Stimulated activated CD8-positive, alpha-beta memory T cell treated with anti-CD3 and anti-CD28 coated beads, Interleukin-12 subunit alpha, Interleukin-12 subunit beta, amount 100 ng/mL, for 4 hours (primary cell): ENCODE data around the gene FRMD8.
"Not testable (repeated sequence)": the region's sequence is repeated elsewhere in the genome, so short reads cannot be mapped to it uniquely, and the experiment has no call there.

Experiments used
- DNase-seq: peaks from one replicate; pipeline ENCODE4 v3.0.0-alpha.2; 2020; ENCODE audit warnings: low read depth

FRMD8 gene

DNA sequence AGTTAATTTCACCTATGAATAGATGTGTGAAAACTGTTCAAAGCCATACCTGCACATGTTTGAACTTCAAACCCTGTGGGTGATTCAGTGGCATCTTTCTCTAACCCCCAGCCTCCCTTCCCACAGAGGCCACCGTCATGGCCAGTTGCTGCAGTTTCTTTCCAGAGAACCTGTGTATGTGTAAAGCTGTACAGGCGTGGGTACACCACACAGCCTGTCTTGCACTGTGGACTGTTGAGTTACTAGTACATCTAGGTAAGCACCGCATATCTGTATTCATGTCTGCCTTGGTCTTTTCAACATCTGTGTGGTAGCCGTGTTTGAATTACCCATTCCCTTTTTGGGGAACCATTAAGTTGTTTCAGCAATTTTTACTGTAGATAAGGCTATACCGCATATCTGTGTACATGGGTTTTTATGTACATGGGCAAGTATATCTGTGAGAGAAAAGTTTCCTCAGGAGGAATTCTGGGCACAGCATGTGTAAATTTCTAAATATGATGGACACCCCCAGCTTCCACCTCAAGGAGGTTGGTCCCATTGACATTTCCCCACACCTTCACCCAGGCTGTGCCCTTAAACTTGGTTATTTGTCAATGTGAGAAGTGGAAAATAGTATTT is 50.1 kb downstream of the FRMD8 start:
- no peak for DNase-seq

DNA sequence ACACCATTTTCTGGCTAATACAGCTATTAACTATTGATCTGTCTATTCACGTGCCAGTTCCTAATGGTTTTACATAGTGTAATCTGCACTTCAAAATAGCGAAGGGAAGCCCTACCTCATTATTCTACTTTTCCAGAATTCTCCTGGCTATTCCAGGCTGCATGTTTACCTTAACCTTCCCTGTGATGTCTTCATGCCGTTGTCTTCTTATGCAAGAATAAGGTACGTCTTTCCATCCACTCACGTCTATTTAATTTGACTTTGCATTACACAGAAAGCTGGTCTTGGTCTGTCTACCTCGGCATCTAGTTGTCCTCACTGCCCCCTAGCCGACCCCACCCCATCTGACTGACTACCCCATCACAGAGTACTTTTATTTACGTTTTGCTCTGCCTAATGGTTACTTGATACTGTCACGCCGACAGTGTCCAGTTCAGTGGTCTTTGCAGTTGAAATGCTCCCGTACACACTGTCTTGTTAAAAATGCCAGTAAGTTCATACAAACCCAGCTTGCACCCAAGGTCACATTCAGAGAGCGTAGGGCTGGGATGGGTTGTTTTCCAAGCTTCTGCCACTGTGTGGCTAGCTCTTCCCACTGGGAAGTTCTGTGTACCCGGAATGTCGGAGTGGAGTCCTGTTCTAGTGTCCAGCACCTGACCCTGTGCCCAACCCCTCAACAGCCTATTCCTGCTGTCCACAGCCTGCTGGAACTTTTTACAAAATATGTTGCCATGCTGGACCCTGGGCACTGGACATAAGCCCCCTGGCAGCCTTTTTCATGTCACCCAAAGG is 51.2 kb downstream of the FRMD8 start:
- DNase-seq: no peak

DNA sequence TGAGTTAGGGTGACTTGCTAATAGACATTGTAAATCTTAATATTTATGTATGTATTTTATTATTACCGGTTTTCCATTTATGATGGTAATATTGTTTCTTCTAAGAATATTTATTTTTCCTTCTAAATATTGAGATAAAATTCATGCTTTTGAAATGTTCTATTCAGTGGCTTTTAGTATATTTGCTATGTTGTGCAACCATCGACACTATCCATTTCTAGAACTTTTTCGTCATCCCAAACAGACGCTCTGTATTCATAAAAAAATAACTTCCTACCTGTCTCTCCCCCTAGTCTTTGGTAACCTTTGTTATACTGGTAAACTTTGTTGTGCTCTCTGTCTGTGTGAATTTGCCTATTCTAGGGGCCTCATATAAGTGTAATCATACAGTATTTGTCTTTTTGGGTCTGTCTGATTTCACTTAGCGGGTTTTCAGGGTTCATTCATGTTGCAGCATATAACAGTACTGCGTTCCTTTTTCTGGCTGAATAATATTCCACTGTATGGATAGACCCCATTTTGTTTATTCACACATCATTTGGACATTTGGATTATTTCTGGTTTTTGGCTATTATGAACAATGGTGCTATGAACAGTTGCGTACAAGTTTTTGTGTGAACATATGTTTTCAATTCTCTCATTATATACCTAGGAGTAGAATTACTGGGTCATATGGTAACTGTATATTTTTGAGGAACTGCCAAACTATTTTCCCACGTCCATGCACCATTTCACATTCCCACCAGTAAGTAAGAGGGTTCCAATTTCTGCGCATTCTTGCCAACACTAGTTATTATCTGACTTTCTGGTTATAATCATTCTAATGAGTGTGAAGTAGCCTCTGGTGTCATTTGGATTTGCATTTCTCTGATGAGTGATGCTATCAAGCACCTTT is 52.1 kb downstream of the FRMD8 start:
- no peak for DNase-seq

- no peak for DNase-seq
Observed at GRCh38 chr11:65439331-65440181, 53.1 kb downstream of the FRMD8 start.

- no peak for DNase-seq
Observed at GRCh38 chr11:65440831-65441499, 54.5 kb downstream of the FRMD8 start.

DNA sequence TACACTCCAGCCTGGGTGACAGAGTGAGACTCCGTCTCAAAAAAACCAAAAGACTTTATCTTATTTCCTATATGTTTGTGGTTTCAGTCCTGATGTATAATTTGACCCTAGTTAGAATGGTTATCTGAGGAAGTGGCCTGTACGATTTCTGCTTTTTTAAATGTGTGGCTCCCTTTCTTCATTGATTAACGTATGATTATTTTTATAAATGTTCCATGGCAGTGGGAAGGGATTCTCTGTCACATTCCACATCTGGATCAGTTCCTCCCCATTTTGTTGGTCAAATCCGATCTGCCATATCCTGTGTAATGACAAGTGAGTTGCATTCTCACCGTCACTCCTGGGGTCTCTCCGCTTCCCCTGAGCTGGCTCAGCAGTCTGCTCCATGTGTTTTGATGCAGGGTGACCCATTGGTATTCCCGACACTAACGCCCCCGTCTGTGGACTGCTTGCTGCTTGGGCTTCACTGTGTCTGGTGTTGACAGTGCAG is 56.5 kb downstream of the FRMD8 start:
- DNase-seq: no peak

- no peak for DNase-seq
Observed at GRCh38 chr11:65444314-65445051, 58.0 kb downstream of the FRMD8 start.

GRCh38 chr11:65445101-65445603 is 58.7 kb downstream of the FRMD8 start:
- DNase-seq: no peak

DNA sequence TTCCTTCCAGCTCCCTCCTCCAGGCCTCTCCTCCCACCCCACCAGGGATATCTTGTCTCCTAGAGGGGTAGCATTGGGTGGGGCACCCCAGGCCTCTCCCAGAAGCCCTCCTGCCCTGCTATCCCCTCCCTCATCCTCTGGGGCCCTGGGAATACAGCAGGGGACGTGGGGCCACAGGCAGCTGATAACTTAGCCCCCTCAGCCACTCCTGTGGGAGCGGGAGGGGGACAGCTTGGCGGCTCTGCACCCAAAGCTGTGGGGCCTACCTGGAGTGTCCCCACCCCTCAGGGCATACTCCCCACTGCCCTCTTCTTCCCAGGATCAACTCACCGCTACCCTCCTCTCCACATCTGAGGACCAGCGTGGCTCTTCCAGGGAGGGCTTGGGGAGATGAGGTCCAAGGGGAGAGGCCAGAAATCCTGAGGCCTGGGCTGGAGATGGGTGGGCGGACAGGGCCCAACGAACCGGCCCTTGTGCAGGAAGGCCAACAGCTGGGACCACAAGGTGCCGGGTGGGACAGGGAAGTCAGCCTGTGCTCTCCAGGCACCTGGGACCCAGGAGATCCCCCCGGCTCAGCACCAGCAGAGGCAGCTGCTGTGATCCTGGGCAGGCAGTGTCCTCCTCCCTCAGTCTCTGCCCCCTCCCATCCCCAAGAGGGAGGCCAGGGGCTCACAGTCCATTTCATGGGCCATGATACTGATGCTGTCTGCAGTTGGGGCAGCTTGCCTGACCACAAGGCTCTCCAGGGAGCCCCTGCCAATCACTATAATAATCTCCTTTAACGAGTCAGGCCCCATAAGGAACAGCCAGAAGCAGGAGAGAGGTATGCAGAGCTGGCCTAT is 59.4 kb downstream of the FRMD8 start:
- DNase-seq: no peak

- no peak for DNase-seq
Observed at GRCh38 chr11:65446446-65447277, 60.2 kb downstream of the FRMD8 start.

GRCh38 chr11:65448074-65448417 is 61.6 kb downstream of the FRMD8 start:
- no peak for DNase-seq

DNA sequence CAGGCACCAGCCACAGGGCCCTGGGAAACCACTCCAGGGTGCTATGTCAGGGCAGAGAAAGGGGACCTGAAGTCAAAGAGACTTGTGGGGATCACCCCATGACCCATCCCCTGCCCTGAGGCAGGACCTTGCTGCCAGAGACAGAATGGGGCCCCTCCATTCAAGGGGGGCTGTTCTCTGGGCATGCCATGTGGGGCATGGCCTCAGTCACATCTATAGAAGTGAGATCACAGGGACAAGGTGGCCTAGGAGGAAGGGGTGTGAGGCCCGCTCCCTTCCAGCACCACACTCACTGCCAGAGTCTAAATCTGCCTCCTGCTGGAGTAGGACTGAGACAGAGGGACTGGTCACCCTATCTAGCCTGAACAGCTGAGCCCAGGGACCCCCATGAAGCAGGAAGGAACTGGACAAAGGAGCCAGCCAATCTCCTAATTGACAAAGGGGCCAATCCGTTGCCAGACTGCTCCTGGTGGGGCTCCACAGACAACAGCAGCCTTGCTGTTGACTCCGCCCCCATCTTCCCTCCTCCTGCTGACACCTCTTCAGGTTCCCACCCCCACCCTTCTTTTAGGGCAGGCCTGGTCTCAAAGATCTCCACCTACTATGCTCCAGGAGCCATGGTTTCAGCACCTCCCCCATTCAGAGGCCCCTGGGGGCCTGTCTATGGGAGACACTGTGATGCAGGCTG is 62.1 kb downstream of the FRMD8 start:
- no peak for DNase-seq

GRCh38 chr11:65451301-65451700 is 64.9 kb downstream of the FRMD8 start:
- not testable (repeated sequence) for DNase-seq

DNA sequence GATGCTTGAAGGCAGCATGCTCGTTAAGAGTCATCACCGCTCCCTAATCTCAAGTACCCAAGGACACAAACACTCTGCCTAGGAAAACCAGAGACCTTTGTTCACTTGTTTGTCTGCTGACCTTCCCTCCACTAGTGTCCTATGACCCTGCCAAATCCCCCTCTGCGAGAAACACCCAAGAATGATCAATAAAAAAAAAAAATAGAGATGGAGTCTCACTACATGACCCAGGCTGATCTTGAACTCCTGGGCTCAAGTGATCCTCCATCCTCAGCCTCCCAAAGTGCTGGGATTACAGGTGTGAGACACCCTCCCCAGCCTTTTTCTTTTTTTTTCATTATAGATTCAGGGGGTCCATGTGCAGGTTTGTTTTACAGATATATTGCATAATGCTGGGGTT is 65.8 kb downstream of the FRMD8 start:
- DNase-seq: not testable (repeated sequence)

- DNase-seq: no peak
Observed at GRCh38 chr11:65452806-65453490, 66.5 kb downstream of the FRMD8 start.

GRCh38 chr11:65454311-65454695 is 67.9 kb downstream of the FRMD8 start:
- DNase-seq: no peak
